AG04449 (cell line): Measurements from ENCODE around the gene TRIO.

Experiments
- CTCF ChIA-PET: fragments of 350-600 bp; formaldehyde crosslinking; extraction: SDS; loops from one replicate; lab custom pipeline; 2021; ENCODE audit warnings: antibody characterized with exemption; lab: Yijun Ruan, JAX
- POLR2A ChIA-PET: fragments of 400-600, 350-600 bp; formaldehyde crosslinking; extraction: SDS; loops from one replicate; lab custom pipeline; 2020; ENCODE audit warnings: antibody characterized with exemption, inconsistent platforms; lab: Yijun Ruan, JAX
- DNase-seq: peaks from one replicate; pipeline ENCODE4 v3.0.0-alpha.2; 2010; ENCODE audit warnings: low read depth, low spot score
- H3K4me3 ChIP-seq: 2 replicates; pipeline ENCODE4 v1.5.1; 2011; ENCODE audit warnings: low read depth, mild to moderate bottlenecking, control low read depth, low read length
- CTCF ChIP-seq: IDR thresholded peaks from one replicate; pipeline ENCODE4 v1.5.1; 2011; ENCODE audit warnings: mild to moderate bottlenecking, moderate library complexity, low read length, control low read depth, inconsistent platforms; ENCODE audit not compliant: insufficient read depth; ENCODE audit errors: missing control alignments

TRIO gene

GRCh38 chr5:14475045-14475444, 331.9 kb downstream of the TRIO start:
- ChIA-PET CTCF (interaction anchor here (1.9 kb wide), 1 partner anchor 76 kb away, joined by 4 read pairs; no protein-coding TSS in a partner anchor), POLR2A (no interaction called here)
- H3K4me3 ChIP-seq, result no peak overlapping the region
- DNase-seq, result no peak
- TF ChIP-seq CTCF, result no peak

- ChIA-PET CTCF (interaction anchor here (1.2 to 1.6 kb wide), 3 partner anchors 17 to 489 kb away, joined by 3 to 5 read pairs (median 4); no protein-coding TSS in a partner anchor), POLR2A (no interaction called here)
- no peak overlapping the region for H3K4me3 ChIP-seq
- TF ChIP-seq CTCF, result no peak
- no peak for DNase-seq
Measured at GRCh38 chr5:14476786-14477435, 333.8 kb downstream of the TRIO start.

- no peak overlapping the region for H3K4me3 ChIP-seq
- ChIA-PET POLR2A (no interaction called here), CTCF (interaction anchor here (0.7 to 1.1 kb wide), 2 partner anchors 169 kb away, joined by 4 to 5 read pairs; no protein-coding TSS in a partner anchor)
- DNase-seq, result no peak
- TF ChIP-seq CTCF, result no peak
Measured at GRCh38 chr5:14479143-14479696, 336.1 kb downstream of the TRIO start.

GRCh38 chr5:14481349-14481748, 338.2 kb downstream of the TRIO start:
- ChIA-PET POLR2A (no interaction called here), CTCF (interaction anchor here (0.7 to 1.2 kb wide), 4 partner anchors 9 to 167 kb away, joined by 3 to 4 read pairs (median 3); no protein-coding TSS in a partner anchor)
- TF ChIP-seq CTCF, result no peak
- no peak overlapping the region for H3K4me3 ChIP-seq
- DNase-seq, result no peak

GRCh38 chr5:14482085-14482484, 338.9 kb downstream of the TRIO start:
- no peak for DNase-seq
- CTCF ChIA-PET, result interaction anchor here (0.7 to 1.2 kb wide), 3 partner anchors 8 to 166 kb away, joined by 3 to 4 read pairs (median 3); no protein-coding TSS in a partner anchor
- POLR2A ChIA-PET, result no interaction called here
- TF ChIP-seq CTCF, result no peak
- H3K4me3 ChIP-seq, result no peak overlapping the region

- H3K4me3 ChIP-seq, result no peak overlapping the region
- TF ChIP-seq CTCF, result no peak
- DNase-seq, result no peak
- POLR2A ChIA-PET, result no interaction called here
- CTCF ChIA-PET, result no interaction called here
Measured at GRCh38 chr5:14483504-14484157, 340.5 kb downstream of the TRIO start.
